Epithelial cell of esophagus (primary cell): ENCODE measurements around the gene ZNF800.

ENCODE experiments used
- DNase-seq: peaks from one replicate; pipeline ENCODE4 v3.0.0; 2010; ENCODE audit warnings: low read depth
- H3K4me3 ChIP-seq: 2 replicates; pipeline ENCODE4 v1.5.1; 2011; ENCODE audit warnings: mild to moderate bottlenecking, low read length, control low read depth
- CTCF ChIP-seq: IDR thresholded peaks from 2 replicates; pipeline ENCODE4 v1.5.1; 2011; ENCODE audit warnings: low read depth, mild to moderate bottlenecking, low read length, control low read depth, inconsistent platforms; ENCODE audit not compliant: insufficient read depth; ENCODE audit errors: missing control alignments

ZNF800 gene

DNA sequence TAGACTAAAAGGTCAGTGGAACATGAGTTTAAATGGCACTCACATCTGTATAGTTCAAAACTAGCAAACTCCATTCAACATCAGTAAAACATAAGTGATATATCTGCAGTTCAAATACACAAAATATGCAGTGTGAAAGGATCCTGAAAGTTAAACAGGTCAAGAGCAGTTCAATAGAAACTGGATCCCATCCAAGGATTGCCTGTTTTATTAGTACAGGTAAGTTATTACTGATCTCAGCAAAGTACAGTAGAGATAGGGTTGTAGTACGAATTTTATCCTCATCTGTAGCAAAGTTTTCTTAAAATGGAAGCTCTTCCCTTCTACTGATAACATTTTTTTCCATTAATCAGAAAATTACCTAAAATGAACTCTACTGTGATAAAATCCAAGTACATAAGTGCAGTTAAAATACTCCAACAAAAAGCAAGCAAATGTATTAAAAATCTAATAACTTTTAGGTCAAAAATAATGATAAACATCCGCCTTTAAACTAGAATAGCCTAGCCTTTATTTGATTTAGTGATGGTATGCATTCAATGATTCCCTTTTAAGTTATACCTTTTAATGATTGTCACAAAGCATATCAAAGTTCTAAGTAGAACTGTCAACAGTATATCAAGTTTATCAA lies 2.2 kb downstream of the ZNF800 start:
- H3K4me3 ChIP-seq = no peak overlapping the region
- TF ChIP-seq CTCF = no peak
- DNase-seq = no peak

GRCh38 chr7:127389321-127389720 lies 3.2 kb downstream of the ZNF800 start:
- no peak overlapping the region for H3K4me3 ChIP-seq
- TF ChIP-seq CTCF = no peak
- DNase-seq = no peak

- TF ChIP-seq CTCF = no peak
- DNase-seq = no peak
- no peak overlapping the region for H3K4me3 ChIP-seq
Measured at GRCh38 chr7:127387974-127388373, 4.5 kb downstream of the ZNF800 start.

GRCh38 chr7:127383123-127383835 lies 9.2 kb downstream of the ZNF800 start:
- no peak overlapping the region for H3K4me3 ChIP-seq
- no peak for TF ChIP-seq CTCF
- DNase-seq = peak; percentile 60

GRCh38 chr7:127382301-127383085 lies 10.0 kb downstream of the ZNF800 start:
- DNase-seq = no peak
- TF ChIP-seq CTCF = no peak

DNA sequence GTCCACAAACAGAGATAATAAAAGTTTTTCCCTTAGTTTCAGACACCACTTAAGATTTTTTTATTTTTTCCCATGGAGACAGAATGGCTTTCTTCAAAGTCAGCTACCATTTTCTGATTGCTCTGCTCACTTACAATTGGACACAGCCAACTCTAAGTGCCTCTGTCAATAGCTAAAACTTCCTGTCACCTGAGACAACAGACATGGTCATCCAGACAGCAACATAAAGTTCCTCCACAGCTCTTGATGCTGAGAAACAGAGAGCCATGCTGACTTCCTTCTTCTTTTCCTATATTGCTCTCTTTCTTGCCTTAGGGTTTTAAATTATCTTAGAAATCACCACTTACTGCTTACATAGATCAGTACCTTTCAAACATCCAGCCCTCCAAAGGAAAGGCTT lies 12.0 kb downstream of the ZNF800 start:
- DNase-seq = no peak
- TF ChIP-seq CTCF = no peak
- no peak overlapping the region for H3K4me3 ChIP-seq

More at GRCh38 chr7:127382301-127383085, 10.0 kb downstream of the ZNF800 start:
- no peak overlapping the region for H3K4me3 ChIP-seq
